ENCODE data around the gene AMOT.

- TF ChIP-seq CTCF (IDR thresholded peaks at IDR 0.05; ENCODE audit: low read depth, low read length): no peak
- no peak for TF ChIP-seq POLR2A (IDR thresholded peaks at IDR 0.05; ENCODE audit: extremely low read depth, insufficient read length)
- TF ChIP-seq MAX (IDR thresholded peaks at IDR 0.05; ENCODE audit: low read depth, low read length): no peak
- no peak for TF ChIP-seq MYC (IDR thresholded peaks at IDR 0.05; ENCODE audit: low read depth, low read length)
Measured at GRCh38 chrX:112841114-112841819, 636 bp upstream of the AMOT start.

All from NB4 (cell line).